Activated T-helper 1 cell treated with anti-CD3 and anti-CD28 coated beads, Interleukin-2, amount 50 U/mL, for 16 hours (primary cell): Measurements from ENCODE around the gene GBP4.
"Not testable (repeated sequence)": the region's sequence is repeated elsewhere in the genome, so short reads cannot be mapped to it uniquely, and the experiment has no call there.

Experiments used
- DNase-seq, 2 donors: peaks; one replicate each; pipeline ENCODE4 v3.0.0-alpha.2; 2020; ENCODE audit warnings: low read depth in 1 of 2, low spot score in 1 of 2

The GBP4 gene, protein sequence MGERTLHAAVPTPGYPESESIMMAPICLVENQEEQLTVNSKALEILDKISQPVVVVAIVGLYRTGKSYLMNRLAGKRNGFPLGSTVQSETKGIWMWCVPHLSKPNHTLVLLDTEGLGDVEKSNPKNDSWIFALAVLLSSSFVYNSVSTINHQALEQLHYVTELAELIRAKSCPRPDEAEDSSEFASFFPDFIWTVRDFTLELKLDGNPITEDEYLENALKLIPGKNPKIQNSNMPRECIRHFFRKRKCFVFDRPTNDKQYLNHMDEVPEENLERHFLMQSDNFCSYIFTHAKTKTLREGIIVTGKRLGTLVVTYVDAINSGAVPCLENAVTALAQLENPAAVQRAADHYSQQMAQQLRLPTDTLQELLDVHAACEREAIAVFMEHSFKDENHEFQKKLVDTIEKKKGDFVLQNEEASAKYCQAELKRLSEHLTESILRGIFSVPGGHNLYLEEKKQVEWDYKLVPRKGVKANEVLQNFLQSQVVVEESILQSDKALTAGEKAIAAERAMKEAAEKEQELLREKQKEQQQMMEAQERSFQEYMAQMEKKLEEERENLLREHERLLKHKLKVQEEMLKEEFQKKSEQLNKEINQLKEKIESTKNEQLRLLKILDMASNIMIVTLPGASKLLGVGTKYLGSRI

DNA sequence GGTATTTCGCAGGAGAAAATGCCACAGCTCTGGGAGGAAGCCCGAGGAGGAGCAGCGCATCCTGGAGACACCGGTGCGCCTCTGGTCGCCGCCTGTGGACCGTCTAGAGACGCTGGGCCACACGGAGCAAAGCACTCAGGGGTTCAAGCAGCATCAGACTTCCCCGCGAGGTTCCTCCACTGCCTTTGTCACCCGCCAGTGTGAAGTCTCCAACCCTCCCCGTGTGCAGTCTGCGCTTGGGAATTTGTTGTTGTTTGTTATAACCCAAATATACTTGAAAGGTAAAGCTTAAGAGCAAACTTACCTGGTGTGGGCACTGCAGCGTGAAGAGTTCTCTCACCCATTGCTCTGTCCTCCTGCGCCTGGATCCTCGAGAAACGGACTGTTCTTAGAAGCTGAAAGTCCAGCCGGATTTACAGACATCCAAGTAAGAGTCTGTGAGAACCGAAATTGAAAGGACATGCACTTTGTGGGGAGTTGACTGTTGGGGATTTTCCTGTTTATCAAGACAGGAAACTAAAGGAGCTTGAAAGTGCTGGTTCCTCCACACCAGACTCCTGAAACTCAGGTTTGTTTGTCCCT lies at the start of gene GBP4:
GBP4 (minus strand) TSS at position 452 of the 582 bp plus-strand sequence; CDS start at position 344, 108 bp downstream.
- DNase-seq: peak; percentile 8 to 18

DNA sequence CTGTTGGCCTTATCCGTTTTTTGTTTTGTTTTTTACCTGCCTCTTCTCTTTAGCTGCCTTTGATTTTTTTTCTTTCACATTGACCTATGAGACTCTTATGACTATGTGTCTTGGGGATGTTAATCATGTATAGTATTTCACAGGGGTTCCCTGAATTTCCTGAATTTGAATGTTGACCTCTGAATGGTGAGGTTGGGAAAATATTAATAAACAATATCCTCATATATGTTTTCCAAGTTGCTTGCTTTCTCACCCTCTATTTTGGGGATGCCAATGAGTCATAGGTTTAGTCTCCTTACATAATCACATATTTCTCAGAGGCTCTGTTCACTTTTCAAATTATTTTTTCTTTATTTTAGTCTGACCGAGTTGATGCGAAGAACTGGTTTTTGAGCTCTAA lies 44.3 kb upstream of the GBP4 start:
- DNase-seq: no peak

DNA sequence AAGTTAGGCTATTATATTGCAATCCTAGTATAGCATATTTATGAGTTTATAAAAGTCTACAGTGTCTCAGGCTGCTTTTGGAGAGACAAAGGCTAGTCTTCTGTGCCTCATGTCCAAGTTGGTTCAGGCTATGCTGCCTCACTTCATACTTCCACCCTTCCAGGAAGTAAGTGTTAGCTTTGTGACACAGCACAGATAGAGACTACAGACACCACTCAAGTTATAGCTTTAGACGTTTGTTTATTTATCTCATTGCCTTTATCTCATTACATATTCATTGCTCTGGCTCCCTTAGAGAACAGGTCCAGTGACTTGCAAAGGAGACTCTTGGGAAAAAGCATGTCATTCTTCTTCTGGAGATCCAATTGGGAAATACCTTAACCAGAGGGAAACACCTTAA lies 22.6 kb upstream of the GBP4 start:
- DNase-seq: no peak

DNA sequence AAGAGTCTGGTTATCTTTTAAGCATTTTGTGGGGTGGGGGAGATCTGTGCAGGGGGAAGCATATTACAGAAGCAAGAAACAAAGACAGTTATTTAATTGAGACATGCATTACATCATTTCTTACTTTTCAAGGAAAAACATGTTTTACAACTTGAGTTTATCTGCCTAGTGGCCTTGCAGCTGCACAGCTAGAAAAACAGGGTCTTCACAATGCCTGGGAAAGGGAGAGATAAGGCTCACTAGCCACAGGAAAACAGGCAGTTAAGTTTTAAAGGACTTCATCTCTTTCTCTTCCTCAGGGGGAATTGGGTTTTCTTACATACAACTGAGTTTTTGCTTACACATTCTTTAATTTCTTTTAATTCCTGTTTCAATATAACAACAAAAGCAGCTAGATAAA lies 21.1 kb upstream of the GBP4 start:
- not testable (repeated sequence) for DNase-seq

DNA sequence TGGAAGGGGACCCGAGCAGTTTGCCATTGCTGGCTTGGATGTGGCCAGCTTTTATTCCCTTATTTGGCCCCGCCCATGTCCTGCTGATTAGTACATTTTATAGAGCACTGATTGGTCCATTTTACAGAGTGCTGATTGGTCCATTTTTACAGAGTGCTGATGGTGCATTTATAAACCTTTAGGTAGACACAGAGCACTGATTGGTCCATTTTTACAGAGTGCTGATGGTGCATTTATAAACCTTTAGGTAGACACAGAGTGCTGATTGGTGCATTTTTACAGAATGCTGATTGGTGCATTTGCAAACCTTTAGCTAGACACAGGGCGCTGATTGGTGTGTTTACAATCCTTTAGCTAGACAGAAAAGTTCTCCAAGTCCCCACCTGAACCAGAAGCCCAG lies 20.2 kb upstream of the GBP4 start:
- DNase-seq: not testable (repeated sequence)

DNA sequence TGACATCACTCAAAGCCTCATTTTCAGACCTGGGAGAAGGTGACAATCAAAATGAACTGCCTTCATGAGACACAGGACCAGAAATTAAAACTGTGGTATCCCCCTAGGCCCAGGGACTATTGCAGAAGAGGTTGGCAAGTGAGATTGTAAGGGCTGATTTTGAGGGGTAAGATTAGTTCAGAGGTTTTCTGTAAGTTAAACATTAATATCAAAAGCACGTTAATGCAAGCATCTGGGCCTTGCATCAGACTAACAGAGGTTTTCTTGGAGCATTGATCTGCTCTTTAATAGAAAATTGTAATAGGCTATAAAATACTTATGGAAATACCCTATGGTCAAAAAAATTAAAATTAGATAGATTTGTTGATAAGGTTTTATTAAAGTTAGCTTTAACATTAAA lies 14.6 kb upstream of the GBP4 start:
- DNase-seq: no peak

DNA sequence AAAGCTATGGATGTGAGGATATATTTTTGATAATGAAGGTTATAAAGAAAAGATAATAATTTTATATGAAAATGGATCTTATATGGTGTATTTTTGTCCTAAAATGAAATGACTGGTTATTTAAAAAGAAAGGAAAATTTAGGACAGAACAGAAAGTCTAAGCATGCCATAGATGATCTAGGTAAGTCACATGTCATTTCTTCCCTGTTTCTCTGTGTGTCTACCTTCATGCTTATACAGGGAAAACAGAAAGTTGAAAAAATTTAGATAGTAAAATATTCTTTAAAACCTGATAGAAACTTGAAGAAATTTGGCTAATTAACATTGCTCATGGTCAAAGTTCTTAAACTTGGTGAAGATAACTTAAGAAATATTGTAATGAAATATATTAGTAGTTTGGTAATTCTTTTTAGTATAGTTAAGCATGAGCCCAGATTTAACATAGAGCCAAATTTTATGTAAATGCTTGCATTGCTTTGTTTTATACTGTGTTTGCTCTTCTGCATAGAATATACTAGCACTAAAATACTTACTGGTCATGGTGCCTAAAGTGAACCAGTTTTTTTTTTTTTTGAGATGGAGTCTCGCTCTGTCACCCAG lies 12.4 kb upstream of the GBP4 start:
- DNase-seq: no peak

DNA sequence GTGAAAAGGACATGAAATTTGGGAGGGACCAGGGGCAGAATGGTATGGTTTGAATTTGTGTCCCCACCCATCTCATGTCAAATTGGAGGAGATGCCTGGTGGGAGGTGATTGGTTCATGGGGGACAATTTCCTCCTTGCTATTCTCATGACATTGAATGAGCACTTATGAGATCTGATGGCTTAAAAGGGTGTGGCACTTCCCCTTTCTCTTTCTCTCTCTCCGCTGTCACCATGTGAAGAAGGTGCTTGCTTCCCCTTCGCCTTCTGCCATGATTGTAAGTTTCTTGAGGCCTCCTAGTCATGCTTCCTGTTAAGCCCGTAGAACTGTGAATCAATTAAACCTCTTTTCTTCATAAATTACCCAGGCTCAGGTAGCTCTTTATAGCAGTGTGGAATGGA lies 7.6 kb upstream of the GBP4 start:
- no peak for DNase-seq

DNA sequence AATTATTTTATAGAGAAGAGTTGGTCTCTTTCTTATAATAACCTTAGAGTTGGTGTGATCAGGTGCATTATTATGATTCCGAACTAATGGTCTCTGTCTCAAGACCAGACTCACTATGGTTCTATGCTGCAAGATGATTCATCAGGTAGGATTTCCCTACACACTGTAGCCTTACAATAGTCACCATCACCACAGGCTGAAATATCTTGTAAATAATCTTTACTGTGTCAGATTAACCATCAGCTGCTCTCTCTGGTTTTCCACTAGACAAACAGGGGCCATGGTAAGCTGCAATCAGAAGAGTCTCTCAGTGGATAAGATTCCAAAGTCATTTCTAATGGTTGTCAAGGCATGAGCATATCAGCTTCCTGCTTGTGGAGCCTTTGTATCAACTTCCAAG lies 4.4 kb upstream of the GBP4 start:
- DNase-seq: no peak

DNA sequence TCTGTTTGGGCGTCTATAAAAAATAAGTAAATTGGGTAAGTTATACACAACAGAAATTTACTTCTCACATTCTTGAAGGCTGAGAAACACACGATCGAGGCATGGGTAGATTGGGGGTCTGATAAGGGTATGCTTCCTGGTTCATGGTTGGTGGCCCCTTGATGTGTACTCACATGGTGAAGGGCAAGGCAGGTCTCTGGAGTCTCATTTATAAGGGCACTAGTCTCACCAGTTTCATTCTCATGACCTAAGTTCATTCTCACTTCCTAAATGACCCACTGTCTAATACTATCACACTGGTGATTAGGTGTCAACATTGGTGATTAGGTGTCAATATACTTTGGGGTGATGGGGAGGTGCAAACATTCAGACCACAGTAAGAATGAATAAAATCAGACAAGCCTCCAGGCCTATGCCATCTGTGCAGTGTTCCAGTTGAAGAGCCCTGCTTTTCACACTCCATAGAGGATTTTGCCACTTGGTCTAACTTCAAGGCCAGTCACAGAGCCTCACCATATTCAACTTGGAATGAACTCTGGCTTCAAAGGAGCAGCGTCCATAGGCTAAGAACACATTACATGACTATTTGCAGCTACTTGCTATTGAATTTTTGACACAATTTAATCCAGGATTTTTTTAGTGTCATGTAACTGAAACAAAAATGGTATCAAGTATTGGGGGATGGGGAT lies 2.5 kb upstream of the GBP4 start:
- DNase-seq: no peak

DNA sequence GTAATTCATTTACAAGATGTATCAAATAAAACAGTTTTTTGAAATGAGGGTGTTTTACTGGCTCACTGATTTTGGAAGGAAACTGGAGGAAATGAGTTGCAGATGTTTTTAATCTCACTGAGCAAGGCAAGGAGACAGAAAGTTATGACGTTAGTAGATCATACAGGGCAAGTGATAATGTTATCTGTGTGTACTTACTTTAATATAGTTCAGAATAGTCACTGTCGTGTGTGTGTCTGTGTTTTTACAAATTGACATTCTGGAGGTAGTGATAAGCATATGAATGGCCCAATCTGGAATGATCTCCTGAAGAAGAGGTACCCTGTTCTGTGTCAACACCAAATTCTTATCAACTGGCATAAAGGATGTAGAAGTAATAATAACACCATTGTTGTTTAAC lies 1.9 kb upstream of the GBP4 start:
- DNase-seq: no peak

DNA sequence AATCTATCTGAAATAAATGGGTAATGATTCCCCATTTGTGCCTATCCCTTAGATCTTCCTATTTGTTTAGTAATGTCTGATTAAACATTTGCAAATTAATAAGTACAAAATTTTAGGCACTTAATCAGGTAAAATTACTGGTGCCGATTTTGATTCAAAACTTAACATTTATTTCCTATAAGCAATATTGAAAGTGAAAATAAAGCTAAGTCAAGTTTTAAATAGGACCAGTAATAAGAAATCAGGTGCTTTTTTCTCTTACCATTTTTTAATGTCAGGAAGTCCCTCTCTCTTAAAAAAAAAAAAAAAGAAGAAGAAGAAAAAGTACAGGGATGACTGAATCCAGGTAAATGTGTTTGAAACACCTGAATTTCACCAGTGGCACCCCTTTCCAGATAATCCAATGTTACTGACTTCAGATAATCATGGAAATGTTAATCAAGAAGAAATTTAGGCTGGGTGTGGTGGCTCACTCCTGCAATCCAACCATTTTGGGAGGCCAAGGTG lies 836 bp upstream of the GBP4 start:
- DNase-seq: no peak

DNA sequence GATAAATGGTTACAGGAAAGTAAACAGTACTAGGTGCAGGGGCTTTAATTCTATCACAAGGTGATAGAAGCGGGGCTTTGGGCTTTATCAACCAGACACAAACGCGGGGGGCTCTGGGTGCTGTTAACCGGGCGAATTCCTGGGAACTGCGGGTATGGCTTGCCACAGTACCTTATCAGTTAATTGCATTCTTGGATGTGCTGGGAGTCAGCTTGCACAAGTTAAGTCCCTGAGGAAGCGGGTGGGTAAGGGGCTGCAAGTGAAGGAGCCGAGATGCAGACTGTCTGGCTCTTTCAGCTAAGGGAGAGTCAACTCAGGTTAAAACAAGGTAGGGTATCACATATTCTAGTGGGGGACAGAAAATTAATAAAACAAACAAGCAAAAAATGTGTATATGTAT lies 661 bp downstream of the GBP4 start:
- DNase-seq: no peak

DNA sequence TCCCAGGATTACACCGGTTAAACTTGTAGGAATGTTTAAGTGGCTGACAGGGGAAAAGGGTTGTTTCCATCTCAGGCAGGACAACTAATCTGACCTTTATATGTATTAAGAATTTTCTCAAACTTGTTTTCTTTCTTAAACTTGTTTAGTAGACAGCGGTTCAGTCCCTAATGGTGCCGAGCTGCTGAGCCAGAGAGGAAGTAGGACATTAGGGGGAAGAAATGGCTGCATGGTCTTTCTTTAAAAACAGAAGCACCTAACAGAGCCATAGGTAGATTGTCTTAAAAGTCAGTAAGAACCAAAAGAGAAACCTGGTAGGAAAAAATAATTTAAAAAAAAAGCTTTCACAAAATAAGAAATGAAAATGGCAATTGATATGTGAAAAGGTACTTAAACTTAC lies 3.3 kb downstream of the GBP4 start:
- no peak for DNase-seq

DNA sequence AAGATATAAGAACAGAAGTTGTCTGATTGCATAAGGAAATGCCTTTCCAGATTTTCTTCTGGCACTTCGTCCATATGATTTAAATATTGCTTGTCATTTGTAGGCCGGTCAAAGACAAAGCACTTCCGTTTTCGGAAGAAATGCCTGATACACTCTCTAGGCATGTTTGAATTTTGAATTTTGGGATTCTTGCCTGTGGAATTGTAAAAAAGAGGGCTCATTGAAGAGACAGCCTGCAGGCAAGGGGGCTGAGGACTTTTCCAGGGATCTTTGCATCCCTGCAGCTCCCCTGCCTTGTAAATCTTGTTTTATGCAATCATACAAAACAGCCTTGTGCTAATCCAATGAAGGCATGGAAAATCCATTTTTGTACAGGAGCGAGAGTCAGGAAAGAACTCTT lies 7.4 kb downstream of the GBP4 start:
- no peak for DNase-seq

DNA sequence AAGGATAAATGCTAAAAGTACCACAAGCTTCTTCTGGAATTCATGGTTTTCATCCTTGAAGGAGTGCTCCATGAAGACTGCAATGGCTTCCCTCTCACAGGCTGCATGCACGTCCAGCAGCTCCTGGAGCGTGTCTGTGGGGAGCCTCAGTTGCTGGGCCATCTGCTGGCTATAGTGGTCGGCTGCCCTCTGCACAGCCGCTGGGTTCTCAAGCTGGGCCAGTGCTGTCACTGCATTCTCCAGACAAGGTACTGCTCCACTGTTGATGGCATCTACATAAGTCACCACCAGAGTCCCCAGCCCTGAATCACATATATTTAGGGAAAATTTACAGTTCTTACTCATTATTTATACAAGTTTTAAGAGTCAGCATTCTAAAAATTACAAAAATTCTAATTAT lies 8.7 kb downstream of the GBP4 start:
- no peak for DNase-seq

DNA sequence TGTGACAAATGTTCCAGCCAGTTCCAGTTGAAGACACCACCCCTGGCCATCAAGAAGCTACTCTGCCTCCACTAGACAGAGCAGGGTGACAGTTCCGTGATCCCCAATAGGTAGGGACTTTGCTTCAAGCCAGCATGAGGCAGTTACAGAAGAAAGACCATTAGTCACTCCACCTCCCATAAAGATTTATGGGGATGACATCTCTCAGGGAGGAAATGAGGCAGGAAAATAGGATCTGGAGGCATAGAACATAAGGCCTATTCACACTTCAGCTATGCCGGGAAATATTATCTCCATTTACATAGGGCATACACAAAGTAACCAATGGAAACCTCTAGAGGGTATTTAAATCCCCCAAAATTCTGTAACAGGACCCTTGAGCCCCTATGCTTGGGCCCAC lies 19.4 kb downstream of the GBP4 start:
- no peak for DNase-seq

DNA sequence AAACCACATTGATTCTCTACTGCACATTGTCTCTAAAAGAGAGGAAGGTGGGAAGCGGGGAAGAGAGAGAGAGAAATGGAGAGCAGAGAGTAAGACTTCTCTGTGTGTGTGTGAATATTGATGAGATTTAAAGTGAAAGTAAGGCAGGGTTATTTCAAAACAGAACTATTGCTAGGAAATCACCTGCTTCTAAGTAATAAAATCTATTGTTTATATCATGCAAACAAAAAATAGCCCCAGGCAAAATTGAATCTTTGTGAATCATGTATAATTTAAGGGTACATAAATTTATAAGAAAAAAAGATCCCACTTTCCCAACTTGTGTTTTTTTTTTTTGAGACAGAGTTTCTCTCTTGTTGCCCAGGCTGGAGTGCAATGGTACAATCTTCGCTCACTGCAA lies 21.8 kb downstream of the GBP4 start:
- DNase-seq: no peak

DNA sequence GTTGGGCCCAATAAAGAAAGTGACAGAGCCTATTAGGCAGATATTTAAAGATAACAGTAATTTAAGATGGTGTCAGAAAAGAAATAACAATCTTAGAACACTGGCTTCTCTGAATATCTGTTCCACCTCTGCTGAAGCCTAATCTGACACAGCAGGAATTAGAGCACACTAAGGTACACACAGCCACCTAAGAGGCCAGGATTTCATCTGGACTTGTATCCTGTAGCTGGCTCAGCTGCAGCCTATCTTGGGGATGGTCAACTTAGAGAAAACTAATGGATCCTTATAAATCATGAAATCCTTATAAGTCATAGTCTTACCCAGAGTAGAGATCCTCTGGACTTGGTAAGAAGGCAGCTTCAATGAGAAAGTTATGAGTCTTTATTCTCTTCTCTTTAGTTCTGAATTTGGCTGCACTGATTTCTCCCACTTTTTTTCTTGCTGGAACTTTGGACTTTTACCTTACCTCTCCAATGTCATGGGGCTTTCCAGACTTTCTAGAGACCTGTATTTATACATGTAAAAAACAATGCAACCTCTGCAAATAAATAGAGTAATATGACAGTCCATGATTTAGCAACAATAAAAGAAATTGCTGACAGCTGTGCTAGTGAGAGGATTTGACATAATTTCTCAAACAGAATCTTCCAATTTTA lies 23.0 kb downstream of the GBP4 start, which contains the start of gene GBP7:
GBP7 (minus strand) TSS at position 403 of the 656 bp plus-strand sequence. CDS start 4,068 bp downstream, outside the sequence.
- DNase-seq: no peak

DNA sequence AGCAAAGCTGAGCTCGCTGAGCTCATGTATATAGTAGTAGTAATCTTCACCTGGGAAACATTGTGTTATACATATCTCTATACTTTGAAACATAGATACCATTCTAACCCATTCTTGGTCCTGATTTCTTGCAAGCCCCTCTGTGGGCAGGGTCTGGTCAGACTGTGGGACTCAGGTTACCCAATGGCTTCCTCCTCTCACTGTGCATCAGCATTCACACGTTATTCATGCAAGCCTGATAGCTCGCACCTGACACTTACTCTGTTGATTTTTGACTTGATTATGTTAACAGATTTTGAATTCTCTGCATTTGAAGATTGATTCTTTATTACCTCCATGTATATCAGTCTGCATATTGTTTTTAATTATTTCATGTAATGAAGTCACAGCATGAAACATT lies 24.3 kb downstream of the GBP4 start:
- DNase-seq: no peak
